Measurements from ENCODE around the gene CHAD. TPM values are rescaled to one million over a fixed set of nuclear protein-coding genes. Genes with fewer than 3 reads are reported as not detected.

CHAD gene
- total RNA-seq, 1 donor from 2014 or later, result 0.12 TPM

GRCh38 chr17:50499270-50499669 is 30.6 kb upstream of the CHAD start:
- no peak overlapping the region for H3K27ac Mint-ChIP-seq (ENCODE audit: unreplicated experiment)
- H3K27me3 Mint-ChIP-seq (ENCODE audit: low read depth), result no peaks in the 10 kb centered on the region
- TF ChIP-seq CTCF (IDR thresholded peaks at IDR 0.05), result no peak
- DNase-seq (ENCODE audit: low spot score), result no peak
- H3K4me3 Mint-ChIP-seq (ENCODE audit: unreplicated experiment), result no peak overlapping the region
- H3K9me3 Mint-ChIP-seq (ENCODE audit: low read depth), result no peaks in the 10 kb centered on the region
- peaks cover 7% of the 10 kb centered on the region for H3K4me1 Mint-ChIP-seq (ENCODE audit: low read depth)
- H3K36me3 Mint-ChIP-seq (ENCODE audit: low read depth), result no peaks in the 10 kb centered on the region

- no peak for DNase-seq (ENCODE audit: low spot score)
- TF ChIP-seq CTCF (IDR thresholded peaks at IDR 0.05), result no peak
- Mint-ChIP-seq H3K27ac (ENCODE audit: unreplicated experiment) (no peak overlapping the region), H3K4me3 (ENCODE audit: unreplicated experiment) (no peak overlapping the region), H3K9me3 (ENCODE audit: low read depth) (no peaks in the 10 kb centered on the region), H3K36me3 (ENCODE audit: low read depth) (no peaks in the 10 kb centered on the region), H3K27me3 (ENCODE audit: low read depth) (no peaks in the 10 kb centered on the region), H3K4me1 (ENCODE audit: low read depth) (peaks cover 5% of the 10 kb centered on the region)
These were observed 29.6 kb upstream of the CHAD start for GRCh38 chr17:50498021-50498874.

GRCh38 chr17:50495918-50496317 is 27.2 kb upstream of the CHAD start:
- no peaks in the 10 kb centered on the region for H3K27me3 Mint-ChIP-seq (ENCODE audit: low read depth)
- no peak for TF ChIP-seq CTCF (IDR thresholded peaks at IDR 0.05)
- no peaks in the 10 kb centered on the region for H3K9me3 Mint-ChIP-seq (ENCODE audit: low read depth)
- H3K4me1 Mint-ChIP-seq (ENCODE audit: low read depth), result peaks cover 5% of the 10 kb centered on the region
- DNase-seq (ENCODE audit: low spot score), result no peak
- no peaks in the 10 kb centered on the region for H3K36me3 Mint-ChIP-seq (ENCODE audit: low read depth)
- H3K4me3 Mint-ChIP-seq (ENCODE audit: unreplicated experiment), result no peak overlapping the region
- no peak overlapping the region for H3K27ac Mint-ChIP-seq (ENCODE audit: unreplicated experiment)

GRCh38 chr17:50495217-50495823 is 26.6 kb upstream of the CHAD start:
- TF ChIP-seq CTCF (IDR thresholded peaks at IDR 0.05), result no peak
- H3K27ac Mint-ChIP-seq (ENCODE audit: unreplicated experiment), result no peak overlapping the region
- H3K36me3 Mint-ChIP-seq (ENCODE audit: low read depth), result no peaks in the 10 kb centered on the region
- no peaks in the 10 kb centered on the region for H3K9me3 Mint-ChIP-seq (ENCODE audit: low read depth)
- H3K27me3 Mint-ChIP-seq (ENCODE audit: low read depth), result no peaks in the 10 kb centered on the region
- no peak overlapping the region for H3K4me3 Mint-ChIP-seq (ENCODE audit: unreplicated experiment)
- H3K4me1 Mint-ChIP-seq (ENCODE audit: low read depth), result peaks cover 5% of the 10 kb centered on the region
- DNase-seq (ENCODE audit: low spot score), result no peak

- Mint-ChIP-seq H3K9me3 (ENCODE audit: low read depth) (no peaks in the 10 kb centered on the region), H3K4me1 (ENCODE audit: low read depth) (peaks cover 5% of the 10 kb centered on the region), H3K27ac (ENCODE audit: unreplicated experiment) (no peak overlapping the region), H3K36me3 (ENCODE audit: low read depth) (no peaks in the 10 kb centered on the region), H3K27me3 (ENCODE audit: low read depth) (no peaks in the 10 kb centered on the region), H3K4me3 (ENCODE audit: unreplicated experiment) (no peak overlapping the region)
- TF ChIP-seq CTCF (IDR thresholded peaks at IDR 0.05), result no peak
- DNase-seq (ENCODE audit: low spot score), result no peak
These were observed 25.1 kb upstream of the CHAD start for GRCh38 chr17:50493744-50494143.
